Suprapubic skin (tissue), 4 donors: ENCODE data around the gene C13orf46. TPM values are rescaled to one million over a fixed set of nuclear protein-coding genes. Genes with fewer than 3 reads are reported as not detected.

Experiments
- DNase-seq, 2 donors: peaks; one replicate each; pipeline ENCODE4 v3.0.0-alpha.2; 2019; ENCODE audit warnings: low spot score in 2 of 2
- H3K27ac ChIP-seq: fragments of 200-600 bp; sonication (generic); one replicate; pipeline ENCODE4 v1.5.1; 2019
- H3K27me3 ChIP-seq: fragments of 200-600 bp; sonication (generic); one replicate; pipeline ENCODE4 v1.5.1; 2019
- H3K36me3 ChIP-seq: fragments of 200-600 bp; sonication (generic); one replicate; pipeline ENCODE4 v1.5.1; 2019
- H3K4me1 ChIP-seq: fragments of 200-600 bp; sonication (generic); one replicate; pipeline ENCODE4 v1.5.1; 2019
- H3K4me3 ChIP-seq: fragments of 200-600 bp; sonication (generic); one replicate; pipeline ENCODE4 v1.5.1; 2019; ENCODE audit warnings: mild to moderate bottlenecking
- H3K9me3 ChIP-seq: fragments of 200-600 bp; sonication (generic); one replicate; pipeline ENCODE4 v1.5.1; 2019
- CTCF ChIP-seq, 2 donors: fragments of 200-600 bp in 1 of 2; fragments of 450-650 bp in 1 of 2; sonication (generic) in 1 of 2; IDR thresholded peaks; one replicate each; pipeline ENCODE4 v1.5.1; 2016 to 2019; ENCODE audit warnings: antibody characterized with exemption in 2 of 2, mild to moderate bottlenecking in 1 of 2, moderate library complexity in 1 of 2
- EP300 ChIP-seq: sonication (generic); formaldehyde crosslinking; IDR thresholded peaks from one replicate; pipeline ENCODE4 v1.6.1; 2017; ENCODE audit warnings: antibody characterized with exemption
- POLR2A ChIP-seq, 2 donors: fragments of 450-650 bp; IDR thresholded peaks; one replicate each; pipeline ENCODE4 v1.6.1; 2017; ENCODE audit warnings: antibody characterized with exemption in 2 of 2, mild to moderate bottlenecking in 2 of 2, moderate library complexity in 2 of 2
- POLR2AphosphoS5 ChIP-seq, 3 donors: sonication (generic); formaldehyde crosslinking; IDR thresholded peaks; one replicate each; pipeline ENCODE4 v1.6.1; 2017; ENCODE audit warnings: antibody characterized with exemption in 3 of 3
- WGBS: methylation state at CpG from one replicate; pipeline ENCODE4 v1.1.5; 2018; 5-methylcytosine and 5-hydroxymethylcytosine counted together
- total RNA-seq, 4 donors: library from RNA; depleted of rRNA; stranded (reverse); fragments of >200 nt; gene quantifications; one replicate each; pipeline ENCODE4 v1.1.0, GENCODE V29; 2016

The C13orf46 gene
- 1 to 10 TPM in 1 of 4 donors, under 1 TPM in 3; 0.16 to 1.4 (median 0.53) TPM for total RNA-seq

- Histone ChIP-seq H3K4me3 (no peak within 1 kb of the TSS), H3K9me3 (no peaks in the 10 kb centered on the region), H3K36me3 (peaks cover 13% of the 10 kb centered on the region), H3K27me3 (no peaks in the 10 kb centered on the region), H3K4me1 (peaks cover 39% of the 10 kb centered on the region), H3K27ac (peak within 1 kb of the TSS; percentile 15)
- no peak for TF ChIP-seq EP300
- no peak for TF ChIP-seq POLR2AphosphoS5 (IDR thresholded peaks at IDR 0.05)
- no peak for TF ChIP-seq CTCF (IDR thresholded peaks at IDR 0.05)
- no peak for TF ChIP-seq POLR2A (IDR thresholded peaks at IDR 0.05)
- DNase-seq, result peak in 1 of 2 donors; percentile 62
- 94% methylated on average over 23 of the region's 44 CpGs for WGBS
Measured at GRCh38 chr13:113973218-113974164, at the start of gene C13orf46. C13orf46 (minus strand) TSS chr13:113974076; CDS start chr13:113973997, 79 bp downstream.

- H3K4me1 ChIP-seq, result peaks cover 7% of the 10 kb centered on the region
- no peaks in the 10 kb centered on the region for H3K9me3 ChIP-seq
- H3K36me3 ChIP-seq, result peaks cover 33% of the 10 kb centered on the region
- 82% methylated on average over 10 of the region's 12 CpGs for WGBS
- no peaks in the 10 kb centered on the region for H3K27me3 ChIP-seq
- H3K4me3 ChIP-seq, result no peak overlapping the region
- no peak for DNase-seq
- H3K27ac ChIP-seq, result no peak overlapping the region
- no peak for TF ChIP-seq CTCF (IDR thresholded peaks at IDR 0.05)
- no peak for TF ChIP-seq POLR2AphosphoS5 (IDR thresholded peaks at IDR 0.05)
- TF ChIP-seq EP300, result no peak
- no peak for TF ChIP-seq POLR2A (IDR thresholded peaks at IDR 0.05)
Measured at GRCh38 chr13:114022876-114023275, 49.0 kb upstream of the C13orf46 start.

GRCh38 chr13:114022309-114022669 is 48.4 kb upstream of the C13orf46 start:
- DNase-seq, result no peak
- WGBS, result 96% methylated on average over 6 of the region's 9 CpGs
- Histone ChIP-seq H3K36me3 (peaks cover 33% of the 10 kb centered on the region), H3K27me3 (no peaks in the 10 kb centered on the region), H3K4me1 (peaks cover 7% of the 10 kb centered on the region), H3K27ac (no peak overlapping the region), H3K9me3 (no peaks in the 10 kb centered on the region), H3K4me3 (no peak overlapping the region)
- TF ChIP-seq CTCF (IDR thresholded peaks at IDR 0.05), result no peak
- no peak for TF ChIP-seq POLR2AphosphoS5 (IDR thresholded peaks at IDR 0.05)
- TF ChIP-seq EP300, result no peak
- TF ChIP-seq POLR2A (IDR thresholded peaks at IDR 0.05), result no peak

- no peak overlapping the region for H3K27ac ChIP-seq
- H3K36me3 ChIP-seq, result peaks cover 33% of the 10 kb centered on the region
- WGBS, result 89% methylated on average over 13 of the region's 25 CpGs
- H3K9me3 ChIP-seq, result no peaks in the 10 kb centered on the region
- H3K27me3 ChIP-seq, result no peaks in the 10 kb centered on the region
- TF ChIP-seq POLR2A (IDR thresholded peaks at IDR 0.05), result no peak
- no peak for TF ChIP-seq CTCF (IDR thresholded peaks at IDR 0.05)
- no peak for TF ChIP-seq POLR2AphosphoS5 (IDR thresholded peaks at IDR 0.05)
- TF ChIP-seq EP300, result no peak
- no peak for DNase-seq
- H3K4me3 ChIP-seq, result no peak overlapping the region
- peaks cover 9% of the 10 kb centered on the region for H3K4me1 ChIP-seq
Measured at GRCh38 chr13:114021464-114022308, 47.8 kb upstream of the C13orf46 start.
